Endothelial cell of umbilical vein (primary cell): ENCODE data around the gene AMIGO1. TPM values are rescaled to one million over a fixed set of nuclear protein-coding genes. Genes with fewer than 3 reads are reported as not detected.

ENCODE experiments used
- BruUV-seq: library from RNA; stranded (reverse); fragments of 400-500 nt; replicated peaks from 2 replicates; lab custom pipeline; 2021; lab: Mats Ljungman, UMichigan
- CTCF ChIA-PET: fragments of 300-600, 350-600 bp; sonication (Branson Sonifier 250); formaldehyde crosslinking; loops from one replicate; lab custom pipeline; 2021; ENCODE audit warnings: antibody characterized with exemption, inconsistent platforms; lab: Charles Lee
- POLR2A ChIA-PET: fragments of 300-600, 350-600 bp; sonication (Branson Sonifier 250); formaldehyde crosslinking; loops from one replicate; lab custom pipeline; 2021; ENCODE audit warnings: antibody characterized with exemption, inconsistent platforms; lab: Charles Lee
- DNase-seq: peaks from one replicate; pipeline ENCODE4 v3.0.0-alpha.2; 2011; ENCODE audit warnings: low read depth, low spot score
- FAIRE-seq: peaks from 2 replicates; lab custom pipeline; 2011; peaks lifted over from hg19 to GRCh38; lab: Jason Lieb, UNC
- H2AFZ ChIP-seq: 2 replicates; pipeline ENCODE4 v1.6.0; 2012; ENCODE audit warnings: low read depth, low read length, control low read depth, inconsistent platforms
- H3K27ac ChIP-seq: 2 replicates; pipeline ENCODE4 v1.5.1; 2011; ENCODE audit warnings: low read depth, mild to moderate bottlenecking, control low read depth, low read length, moderate library complexity; ENCODE audit not compliant: insufficient read depth
- H3K27me3 ChIP-seq, 2 experiments: 2 replicates each; pipeline versions ENCODE4 v1.6.0 to v1.6.1; 2011; ENCODE audit warnings: low read length in 2 of 2, mixed read lengths in 1 of 2; ENCODE audit not compliant: control insufficient read depth in 2 of 2, insufficient read depth in 2 of 2
- H3K36me3 ChIP-seq, 2 experiments: 2 replicates in 1 of 2; 3 replicates in 1 of 2; pipeline ENCODE4 v1.5.1; 2011; ENCODE audit warnings: low read length in 2 of 2, mild to moderate bottlenecking in 1 of 2, moderate library complexity in 1 of 2; ENCODE audit not compliant: control insufficient read depth in 2 of 2, insufficient read depth in 2 of 2; ENCODE audit errors: extremely low read depth in 1 of 2
- H3K4me1 ChIP-seq: 3 replicates; pipeline ENCODE4 v1.5.1; 2011; ENCODE audit warnings: mild to moderate bottlenecking, low read length; ENCODE audit not compliant: control insufficient read depth, insufficient read depth; ENCODE audit errors: extremely low read depth
- H3K4me2 ChIP-seq: 2 replicates; pipeline ENCODE4 v1.6.1; 2011; ENCODE audit warnings: low read length, control low read depth, mixed read lengths; ENCODE audit not compliant: insufficient read depth
- H3K4me3 ChIP-seq, 3 experiments: fragments of 200-600 bp in 1 of 3; sonication (generic), shearing (Covaris generic) in 1 of 3; replicated peaks in 1 of 3; 2 replicates each; pipeline ENCODE4 v1.5.1; 2011 to 2016; ENCODE audit warnings: control low read depth in 3 of 3, low read length in 3 of 3, mild to moderate bottlenecking in 2 of 3, inconsistent platforms in 1 of 3, low read depth in 1 of 3, moderate library complexity in 1 of 3; ENCODE audit not compliant: insufficient read depth in 1 of 3
- H3K79me2 ChIP-seq: 2 replicates; pipeline ENCODE4 v1.6.0; 2012; ENCODE audit warnings: low read length, inconsistent platforms; ENCODE audit not compliant: control insufficient read depth, insufficient read depth
- H3K9ac ChIP-seq: replicated peaks from 2 replicates; pipeline ENCODE3; 2011; ENCODE audit warnings: low read length, control low read depth; ENCODE audit not compliant: insufficient read depth; ENCODE audit errors: extremely low read depth
- H3K9me1 ChIP-seq: replicated peaks from 3 replicates; pipeline ENCODE4 v1.6.0; 2011; ENCODE audit warnings: mild to moderate bottlenecking, low read length; ENCODE audit not compliant: control insufficient read depth, insufficient read depth; ENCODE audit errors: extremely low read depth
- H3K9me3 ChIP-seq: replicated peaks from 2 replicates; pipeline ENCODE4 v1.5.1; 2012; ENCODE audit warnings: low read length, inconsistent platforms; ENCODE audit not compliant: control insufficient read depth, insufficient read depth
- H4K20me1 ChIP-seq: replicated peaks from 2 replicates; pipeline ENCODE3; 2011; ENCODE audit warnings: mild to moderate bottlenecking, low read length; ENCODE audit not compliant: control insufficient read depth, insufficient read depth; ENCODE audit errors: extremely low read depth
- CTCF ChIP-seq, 2 donors: IDR thresholded peaks; 1 replicate in 1 of 2; 2 replicates in 1 of 2; pipeline ENCODE4 v1.5.1; 2011; ENCODE audit warnings: low read length in 2 of 2, mild to moderate bottlenecking in 2 of 2, moderate library complexity in 2 of 2, control low read depth in 1 of 2, inconsistent platforms in 1 of 2, low read depth in 1 of 2; ENCODE audit not compliant: insufficient read depth in 1 of 2; ENCODE audit errors: extremely low read depth in 1 of 2
- EZH2 ChIP-seq: IDR thresholded peaks from 2 replicates; pipeline ENCODE4 v1.6.1; 2012; ENCODE audit warnings: borderline replicate concordance, low read depth, mild to moderate bottlenecking, moderate library complexity, low read length, inconsistent platforms; ENCODE audit not compliant: severe bottlenecking
- FOS ChIP-seq: IDR thresholded peaks from 2 replicates; pipeline ENCODE4 v1.6.1; 2011; ENCODE audit warnings: mild to moderate bottlenecking, low read length, moderate library complexity, borderline replicate concordance; ENCODE audit not compliant: insufficient read depth
- GATA2 ChIP-seq: IDR thresholded peaks from 2 replicates; pipeline ENCODE4 v1.7.0; 2011; ENCODE audit warnings: low read depth, mild to moderate bottlenecking, moderate library complexity, mixed read lengths, low read length; ENCODE audit not compliant: insufficient read length, insufficient read depth
- JUN ChIP-seq: IDR thresholded peaks from 2 replicates; pipeline ENCODE4 v1.6.1; 2011; ENCODE audit warnings: borderline replicate concordance, low read depth; ENCODE audit not compliant: insufficient read length, insufficient read depth
- MAX ChIP-seq: IDR thresholded peaks from 2 replicates; pipeline ENCODE4 v1.6.1; 2011; ENCODE audit not compliant: insufficient read depth, insufficient read length
- MYC ChIP-seq: IDR thresholded peaks from one replicate; pipeline ENCODE4 v1.6.1; 2011; ENCODE audit warnings: mild to moderate bottlenecking, low read depth, low read length
- POLR2A ChIP-seq: IDR thresholded peaks from 2 replicates; pipeline ENCODE4 v1.6.1; 2012; ENCODE audit warnings: low read depth, mild to moderate bottlenecking, control low read depth, low read length
- POLR2AphosphoS5 ChIP-seq: IDR thresholded peaks from 2 replicates; pipeline ENCODE4 v1.6.1; 2012; ENCODE audit warnings: low read depth, mild to moderate bottlenecking, control low read depth, low read length, moderate library complexity; ENCODE audit not compliant: insufficient read depth
- dilution Hi-C: fragments of 300-500 bp; cut with MboI; formaldehyde crosslinking; loops from one replicate; pipeline ENCODE4 v1.15.0; 2019; ENCODE audit warnings: low sequenced_read_pairs; ENCODE audit not compliant: extremely low pct_ligation_motif_present
- intact Hi-C: fragments of 100-400 bp; cut with micrococcal nuclease; formaldehyde crosslinking; loops from one replicate; pipeline ENCODE4 v1.10.0; 2022
- polyA plus RNA-seq, 4 experiments: library from polyadenylated mRNA; depleted of rRNA in 3 of 4; stranded (reverse) in 3 of 4; unstranded in 1 of 4; fragments of >200 nt; gene quantifications; 2 replicates each; pipeline versions ENCODE4 v1.2.1 to v1.2.3, GENCODE V29; 2011 to 2012; ENCODE audit warnings: missing spikeins in 1 of 4
- total RNA-seq: library from RNA; stranded (reverse); gene quantifications from 2 replicates; pipeline ENCODE4 v1.2.3, GENCODE V29; 2021

AMIGO1 gene
- total and polyA plus RNA-seq, 2 donors (not counting 3 experiments of a cell fraction or from before 2014, with no cell fraction given) = 0.80 to 0.88 TPM

- Histone ChIP-seq H3K27ac (no peak within 1 kb of the TSS), H3K4me2 (no peak within 1 kb of the TSS), H3K27me3 (no peaks in the 10 kb centered on the region), H3K9ac (no peak within 1 kb of the TSS), H4K20me1 (no peaks in the 10 kb centered on the region), H2AFZ (no peak within 1 kb of the TSS), H3K4me1 (no peaks in the 10 kb centered on the region), H3K79me2 (no peaks in the 10 kb centered on the region), H3K9me3 (no peaks in the 10 kb centered on the region), H3K36me3 (no peaks in the 10 kb centered on the region), H3K4me3 (no peak within 1 kb of the TSS), H3K9me1 (no peaks in the 10 kb centered on the region)
- no TSS peak for BruUV-seq
- DNase-seq (no peak), FAIRE-seq (no peak)
- TF ChIP-seq POLR2AphosphoS5 = no peak
- TF ChIP-seq MYC = no peak
- TF ChIP-seq MAX = no peak
- no peak for TF ChIP-seq JUN
- no peak for TF ChIP-seq EZH2
- no peak for TF ChIP-seq POLR2A
- no peak for TF ChIP-seq GATA2
- TF ChIP-seq FOS = no peak
- no peak for TF ChIP-seq CTCF (IDR thresholded peaks at IDR 0.05; ENCODE audit: extremely low read depth in 1 of 2, insufficient read depth in 1 of 2, low read depth in 1 of 2, low read length in 2 of 2)
- CTCF ChIA-PET = interaction anchor here (1.6 to 18.7 kb wide), 3 partner anchors 40 to 101 kb away, joined by 3 to 955 read pairs (median 42); partner anchors contain the start of genes AMIGO1 and CYB561D1
- POLR2A ChIA-PET = no interaction called here
- intact Hi-C loops (loop anchor here (10.0 kb wide), 1 partner anchor 355 kb away; no protein-coding TSS in a partner anchor), dilution Hi-C loops (no loop called here)
Observed at GRCh38 chr1:109539676-109540075, 30.1 kb upstream of the AMIGO1 start, which contains the start of gene GPR61. TSS of gene GPR61 (plus strand) at chr1:109539872. CDS start at chr1:109543023, 3,151 bp downstream.
